Mesodermal cell (in vitro differentiated cells): ENCODE data around the gene PEX11A.

Source experiments
- H3K27ac ChIP-seq: 2 replicates; pipeline ENCODE4 v1.7.0; 2013; ENCODE audit warnings: mild to moderate bottlenecking, low read depth, low read length, moderate library complexity; ENCODE audit not compliant: severe bottlenecking
- H3K36me3 ChIP-seq: 2 replicates; pipeline ENCODE4 v1.7.1; 2013; ENCODE audit warnings: mild to moderate bottlenecking, low read length, moderate library complexity; ENCODE audit not compliant: control insufficient read depth, insufficient read depth
- H3K4me1 ChIP-seq: one replicate; pipeline ENCODE4 v1.7.1; 2013; ENCODE audit warnings: mild to moderate bottlenecking, low read length; ENCODE audit not compliant: insufficient read depth, control insufficient read depth, poor library complexity, severe bottlenecking
- H3K4me3 ChIP-seq: 2 replicates; pipeline ENCODE4 v1.7.0; 2013; ENCODE audit warnings: low read length, control low read depth, mild to moderate bottlenecking; ENCODE audit not compliant: insufficient read depth, poor library complexity, severe bottlenecking; ENCODE audit errors: extremely low read depth
- H3K9me3 ChIP-seq: 2 replicates; pipeline ENCODE4 v1.7.1; 2013; ENCODE audit warnings: mild to moderate bottlenecking, low read length, moderate library complexity; ENCODE audit not compliant: control insufficient read depth
- WGBS, 2 experiments: methylation state at CpG; one replicate each; pipeline ENCODE4 v1.1.5; 2013; ENCODE audit warnings: missing lambda C conversion rate in 2 of 2; ENCODE audit not compliant: insufficient coverage in 2 of 2; 5-methylcytosine and 5-hydroxymethylcytosine counted together

Gene PEX11A

DNA sequence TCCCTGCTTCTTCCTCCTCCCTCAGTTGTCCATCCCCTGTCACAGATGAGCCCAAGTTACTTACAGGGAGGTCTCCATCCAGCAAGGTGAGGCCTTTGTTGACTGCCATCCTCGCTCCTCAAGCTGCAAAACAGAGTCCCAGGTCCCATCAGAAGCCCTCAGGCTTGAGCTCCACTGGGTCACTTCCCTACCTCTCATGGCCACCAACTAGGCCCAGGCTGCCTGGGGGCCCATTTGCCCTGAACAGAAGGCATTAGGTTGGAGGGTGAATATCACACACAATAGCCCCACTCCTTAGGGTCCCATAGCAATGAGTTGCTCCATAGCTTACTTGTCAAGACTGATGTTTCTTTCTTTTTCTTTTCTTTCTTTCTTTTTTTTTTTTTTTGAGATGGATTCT, 13.2 kb downstream of the PEX11A start:
- H3K4me1 ChIP-seq = no peaks in the 10 kb centered on the region
- H3K9me3 ChIP-seq = no peaks in the 10 kb centered on the region
- H3K36me3 ChIP-seq = no peaks in the 10 kb centered on the region
- H3K4me3 ChIP-seq = no peak overlapping the region
- 88 to 100% methylated on average over 1 of the region's 1 CpG for WGBS, 2 experiments
- H3K27ac ChIP-seq = no peak overlapping the region

DNA sequence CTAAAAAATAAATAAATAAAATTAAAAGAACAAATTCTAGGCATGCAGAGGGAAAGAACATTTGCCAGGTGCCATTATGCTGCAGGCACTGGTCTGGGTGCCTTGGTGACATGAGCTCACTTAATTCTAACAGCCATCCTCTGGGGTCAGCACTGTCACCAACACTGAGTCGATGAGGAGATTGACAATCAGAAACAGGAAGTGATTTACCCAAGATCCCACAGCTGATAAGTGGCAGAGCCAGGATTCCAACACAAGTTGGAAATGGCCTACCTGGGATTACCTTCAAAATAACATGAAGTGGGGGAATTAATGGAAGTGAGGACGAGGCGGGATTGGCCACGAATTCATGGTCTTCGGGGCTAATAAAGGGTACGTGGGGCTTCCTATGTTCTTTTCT, 14.9 kb downstream of the PEX11A start:
- Histone ChIP-seq H3K4me3 (no peak overlapping the region), H3K36me3 (no peaks in the 10 kb centered on the region), H3K4me1 (no peaks in the 10 kb centered on the region), H3K9me3 (no peaks in the 10 kb centered on the region), H3K27ac (no peak overlapping the region)
- 82 to 96% methylated on average over 2 to 3 of the region's 6 CpGs for WGBS, 2 experiments

DNA sequence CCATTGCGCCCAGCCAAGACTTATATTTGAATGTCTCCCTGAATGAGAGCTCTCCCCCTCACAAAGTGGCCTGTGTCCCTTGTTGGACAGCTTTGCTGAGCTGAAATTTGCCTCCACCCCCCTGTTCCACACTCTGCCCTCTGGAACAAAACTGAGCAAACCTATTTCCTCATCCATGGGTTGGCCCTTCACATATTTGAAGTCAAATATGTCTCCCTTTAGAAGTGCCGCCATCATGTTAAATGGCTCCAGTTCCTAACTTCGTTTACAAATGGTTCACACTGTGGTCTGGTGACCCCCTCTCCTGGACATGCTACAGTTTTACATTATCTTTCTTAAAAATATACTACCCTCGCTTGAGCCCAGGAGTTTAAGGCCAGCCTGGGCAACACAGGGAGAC, 16.0 kb downstream of the PEX11A start:
- no peaks in the 10 kb centered on the region for H3K9me3 ChIP-seq
- no peaks in the 10 kb centered on the region for H3K4me1 ChIP-seq
- H3K36me3 ChIP-seq = no peaks in the 10 kb centered on the region
- no peak overlapping the region for H3K4me3 ChIP-seq
- H3K27ac ChIP-seq = no peak overlapping the region
- 90 to 94% methylated on average over 2 to 3 of the region's 4 CpGs for WGBS, 2 experiments

DNA sequence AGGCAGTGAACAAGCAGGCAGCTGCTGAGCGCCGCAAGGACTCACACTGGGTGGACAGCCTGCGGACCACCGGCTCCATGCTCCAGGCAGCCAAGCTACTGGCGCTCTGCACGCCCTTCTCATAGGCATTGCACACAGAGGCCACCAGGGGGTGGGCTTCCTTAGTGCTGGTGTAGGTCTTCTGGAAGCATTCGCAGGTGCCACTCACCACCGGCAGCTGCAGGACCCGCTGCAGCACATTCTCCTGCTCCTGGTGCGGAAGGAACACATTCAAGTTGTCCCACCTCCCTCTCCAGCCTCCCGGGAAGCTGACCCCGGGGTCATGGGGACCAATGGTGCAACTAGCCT, 17.4 kb downstream of the PEX11A start:
- Histone ChIP-seq H3K4me1 (no peaks in the 10 kb centered on the region), H3K27ac (no peak overlapping the region), H3K4me3 (no peak overlapping the region), H3K36me3 (no peaks in the 10 kb centered on the region), H3K9me3 (no peaks in the 10 kb centered on the region)
- WGBS, 2 experiments = 38 to 55% methylated on average over 8 of the region's 12 CpGs

DNA sequence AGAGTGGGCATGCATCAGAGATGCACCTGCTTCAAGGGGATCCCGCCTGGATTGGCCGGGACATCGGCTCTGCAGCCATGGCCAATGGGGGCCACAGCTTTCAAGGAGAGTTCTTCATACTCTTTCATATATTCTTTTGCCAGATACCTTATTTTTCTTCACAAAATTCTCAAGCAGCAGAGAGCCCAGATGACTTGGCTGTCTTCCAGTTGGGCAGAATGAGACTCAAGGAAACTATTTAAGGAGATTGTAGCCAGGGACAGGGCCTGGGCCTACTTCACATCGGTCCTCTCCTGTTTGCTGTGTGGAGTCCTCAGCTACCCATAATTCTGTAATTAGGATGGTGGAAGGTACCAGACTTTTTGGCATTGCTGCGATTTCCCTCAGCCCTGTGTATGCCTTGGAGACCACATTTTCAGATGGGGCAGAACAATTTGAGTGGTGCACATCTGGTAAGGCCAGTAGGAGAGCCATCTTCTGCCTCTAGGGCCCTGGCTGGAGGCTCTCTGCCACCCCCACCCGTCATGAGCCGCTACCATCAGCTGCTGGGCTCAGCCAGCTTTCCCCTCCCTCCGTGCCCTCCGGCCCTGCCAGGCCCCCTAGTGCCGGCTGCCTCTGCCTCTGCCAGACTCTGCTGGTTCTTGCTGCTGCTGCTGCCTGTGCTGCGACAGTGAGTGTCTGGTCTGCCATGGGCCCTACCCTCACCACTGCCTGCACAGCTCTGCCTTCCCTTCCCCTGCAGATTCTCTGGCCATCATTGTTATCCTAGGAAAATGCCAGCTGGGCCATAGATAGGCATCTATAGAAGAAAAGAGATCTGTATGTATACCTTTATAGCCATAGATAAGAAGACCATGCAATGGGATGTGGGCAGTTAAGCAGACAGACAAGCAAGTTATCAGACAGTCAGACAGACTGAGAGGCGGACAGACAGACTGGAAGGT, 18.1 kb downstream of the PEX11A start:
- Histone ChIP-seq H3K9me3 (no peaks in the 10 kb centered on the region), H3K27ac (no peak overlapping the region), H3K4me3 (no peak overlapping the region), H3K4me1 (no peaks in the 10 kb centered on the region), H3K36me3 (no peaks in the 10 kb centered on the region)
- WGBS, 2 experiments = 80 to 93% methylated on average over 8 to 11 of the region's 12 CpGs

DNA sequence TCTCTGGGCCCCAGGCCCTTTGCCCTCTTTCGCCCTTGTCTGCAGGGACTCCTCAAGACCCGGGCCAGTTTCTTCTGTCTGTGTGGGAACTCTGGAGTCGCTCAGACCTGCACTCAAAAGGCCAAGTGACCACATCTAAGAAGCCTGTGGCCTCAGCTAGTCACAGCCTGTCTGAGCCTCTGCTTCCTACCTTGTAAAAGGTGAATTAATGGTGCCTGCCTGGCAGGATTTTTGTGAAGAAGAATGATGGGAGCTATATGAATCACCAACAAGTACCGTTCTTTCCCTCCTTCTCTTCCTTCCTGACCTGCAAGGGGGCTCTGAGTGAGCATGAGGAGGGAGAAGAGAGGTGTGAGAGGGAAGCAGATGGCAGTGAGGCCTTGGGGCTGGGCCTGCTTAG, 18.9 kb downstream of the PEX11A start:
- Histone ChIP-seq H3K9me3 (no peaks in the 10 kb centered on the region), H3K36me3 (no peaks in the 10 kb centered on the region), H3K4me1 (no peaks in the 10 kb centered on the region), H3K27ac (no peak overlapping the region), H3K4me3 (no peak overlapping the region)
- whole genome bisulfite sequencing, 2 experiments = 68 to 79% methylated on average over 2 to 4 of the region's 4 CpGs

DNA sequence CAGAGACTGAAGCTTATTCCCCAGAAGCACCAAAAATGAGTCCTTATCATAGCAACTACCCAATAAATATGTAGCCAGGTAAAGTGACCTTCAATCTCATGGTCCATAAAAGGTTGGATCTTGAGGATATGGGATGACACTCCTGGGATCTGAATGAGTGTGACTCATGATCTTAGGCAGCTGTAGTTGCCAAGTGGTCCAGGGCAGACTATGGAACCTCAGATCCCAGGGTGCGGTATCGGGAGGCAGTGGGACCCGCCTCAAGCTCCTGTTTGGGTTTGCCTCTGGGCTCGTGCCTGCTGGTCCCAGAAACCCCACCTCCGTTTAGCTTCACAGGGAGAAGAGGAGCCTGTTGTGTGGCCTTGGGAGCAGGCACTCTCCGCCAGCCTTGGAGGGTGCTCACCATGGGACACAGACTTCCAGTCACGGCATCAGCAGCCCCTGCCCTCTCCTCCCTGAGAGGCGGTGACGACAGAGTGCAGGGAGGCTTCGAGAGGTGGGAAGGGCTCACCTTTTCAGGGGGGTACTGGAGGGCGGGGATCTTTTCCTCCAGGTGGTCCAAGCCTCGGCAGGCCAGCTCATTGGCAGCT, 19.5 kb downstream of the PEX11A start:
- H3K9me3 ChIP-seq = no peaks in the 10 kb centered on the region
- peaks cover under 1% of the 10 kb centered on the region for H3K4me1 ChIP-seq
- WGBS, 2 experiments = 86 to 87% methylated on average over 7 of the region's 12 CpGs
- H3K27ac ChIP-seq = no peak overlapping the region
- no peak overlapping the region for H3K4me3 ChIP-seq
- no peaks in the 10 kb centered on the region for H3K36me3 ChIP-seq

DNA sequence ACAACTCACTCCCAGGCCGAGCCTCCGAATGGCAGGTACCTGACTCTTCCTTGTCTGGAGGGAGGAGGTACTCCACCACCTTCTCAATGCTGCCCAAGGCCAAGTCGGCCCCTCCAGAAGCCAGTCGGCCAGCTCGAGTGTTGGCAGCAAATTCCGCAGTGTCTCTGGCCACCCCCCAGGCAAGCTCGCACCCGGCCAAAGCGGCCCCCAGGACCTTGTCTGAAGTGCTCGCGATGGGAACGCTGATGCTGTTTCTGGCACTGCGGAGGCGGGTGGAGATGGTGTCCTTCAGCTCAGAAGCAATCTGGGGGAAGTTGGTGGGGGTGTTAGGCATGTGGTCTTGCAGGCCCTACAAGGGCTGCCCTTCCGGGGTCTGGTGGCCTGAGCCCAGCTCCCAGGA, 20.6 kb downstream of the PEX11A start:
- Histone ChIP-seq H3K36me3 (no peaks in the 10 kb centered on the region), H3K9me3 (no peaks in the 10 kb centered on the region), H3K27ac (no peak overlapping the region), H3K4me1 (peaks cover 8% of the 10 kb centered on the region), H3K4me3 (no peak overlapping the region)
- 96% methylated on average over 14 to 15 of the region's 15 CpGs for WGBS, 2 experiments

DNA sequence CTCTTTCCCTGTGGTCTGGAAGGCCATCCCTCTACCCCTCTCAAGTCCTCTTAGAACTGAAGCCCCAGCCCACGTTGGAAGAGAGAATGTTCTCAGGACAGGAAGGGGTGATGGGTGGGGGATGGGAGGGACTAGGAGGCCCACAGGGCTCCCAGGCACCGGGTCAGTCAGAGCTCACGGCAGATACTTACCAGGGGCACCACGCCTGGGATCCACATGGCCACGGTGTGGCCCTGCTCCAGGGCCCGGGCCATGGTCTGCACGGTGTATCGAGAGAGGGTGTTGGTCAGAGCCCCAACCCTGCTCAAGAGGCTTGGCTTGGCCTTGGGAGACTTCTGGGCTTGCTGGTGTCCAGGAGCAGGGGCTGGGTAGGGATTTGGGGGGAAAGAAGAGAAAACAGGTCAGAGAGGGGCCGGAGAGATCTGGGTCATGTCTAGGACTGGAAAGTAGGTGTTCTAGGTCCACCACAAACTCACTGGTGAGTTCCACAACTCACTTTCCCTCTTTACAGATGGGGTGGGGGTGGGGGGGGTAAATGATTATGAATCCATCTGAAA, 21.2 kb downstream of the PEX11A start:
- WGBS, 2 experiments = 84 to 93% methylated on average over 7 of the region's 9 CpGs
- Histone ChIP-seq H3K36me3 (no peaks in the 10 kb centered on the region), H3K9me3 (no peaks in the 10 kb centered on the region), H3K27ac (no peak overlapping the region), H3K4me1 (peaks cover 9% of the 10 kb centered on the region), H3K4me3 (no peak overlapping the region)

DNA sequence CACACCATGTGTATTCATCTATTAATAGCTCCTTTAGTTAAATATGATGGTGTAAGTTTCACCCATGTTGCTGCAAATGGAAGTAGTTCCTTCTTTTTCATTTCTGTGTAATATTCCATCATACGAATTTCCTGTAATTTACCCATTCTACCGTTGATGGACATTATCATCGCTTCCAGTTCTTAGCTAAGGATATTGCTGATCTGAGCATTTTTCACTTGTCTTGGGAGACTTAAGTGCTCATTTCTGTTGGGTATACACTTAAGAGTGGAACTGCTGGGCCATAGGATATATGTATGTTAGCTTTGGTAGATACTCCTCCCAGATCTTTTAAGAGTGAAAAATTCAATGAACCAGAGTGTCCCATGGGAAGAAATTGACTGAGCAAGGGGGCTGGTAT, 22.4 kb downstream of the PEX11A start:
- H3K4me3 ChIP-seq = no peak overlapping the region
- H3K27ac ChIP-seq = no peak overlapping the region
- H3K9me3 ChIP-seq = no peaks in the 10 kb centered on the region
- no peaks in the 10 kb centered on the region for H3K36me3 ChIP-seq
- WGBS, 2 experiments = 100% methylated on average over 2 to 3 of the region's 3 CpGs
- H3K4me1 ChIP-seq = peaks cover 10% of the 10 kb centered on the region

DNA sequence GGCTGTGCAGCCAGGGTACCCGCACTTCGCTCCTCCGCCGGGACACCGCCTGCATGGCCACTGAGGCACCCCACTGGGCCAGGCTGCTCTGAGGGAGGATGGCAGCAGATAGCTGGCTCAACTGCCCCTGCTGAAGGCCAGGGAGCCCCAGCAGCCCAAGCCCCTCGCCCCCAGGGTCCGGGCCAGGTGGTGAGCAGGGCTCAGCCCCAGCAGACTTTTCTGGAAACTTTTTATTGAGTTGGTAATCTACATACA, 22.9 kb downstream of the PEX11A start:
- H3K36me3 ChIP-seq = no peaks in the 10 kb centered on the region
- WGBS, 2 experiments = 94 to 96% methylated on average over 5 of the region's 7 CpGs

More for the DNA sequence above, 22.9 kb downstream of the PEX11A start:
- Histone ChIP-seq H3K27ac (no peak overlapping the region), H3K4me3 (no peak overlapping the region), H3K9me3 (no peaks in the 10 kb centered on the region), H3K4me1 (peaks cover 15% of the 10 kb centered on the region)
